Neural cell (in vitro differentiated cells): ENCODE results near the gene AP2A2. TPM values are rescaled to one million over a fixed set of nuclear protein-coding genes. Genes with fewer than 3 reads are reported as not detected.

Experiments
- H2AFZ ChIP-seq: fragments of 200-600, 300-800 bp; sonication (generic), shearing (Covaris generic); 2 replicates; pipeline ENCODE4 v1.6.0; 2014; ENCODE audit warnings: low read depth, mild to moderate bottlenecking, antibody characterized with exemption, low read length, moderate library complexity
- H3F3A ChIP-seq: fragments of 200-600 bp; shearing (Covaris generic); 2 replicates; pipeline ENCODE4 v1.6.1; 2016; ENCODE audit warnings: mild to moderate bottlenecking, moderate library complexity, mixed read lengths, antibody characterized with exemption, low read length; ENCODE audit not compliant: insufficient read depth, poor library complexity, severe bottlenecking
- H3K27ac ChIP-seq: fragments of 200-600, 300-800 bp; sonication (generic), shearing (Covaris generic); 2 replicates; pipeline ENCODE4 v1.5.1; 2014; ENCODE audit warnings: mild to moderate bottlenecking, low read length, moderate library complexity
- H3K27me3 ChIP-seq: fragments of 300-800, 200-600 bp; sonication (generic), shearing (Covaris generic); 2 replicates; pipeline ENCODE4 v1.6.0; 2014; ENCODE audit warnings: mild to moderate bottlenecking, low read depth, low read length, moderate library complexity; ENCODE audit not compliant: insufficient read depth
- H3K36me3 ChIP-seq: fragments of 300-800, 200-600 bp; sonication (generic), shearing (Covaris generic); 2 replicates; pipeline ENCODE4 v1.5.1; 2014; ENCODE audit warnings: mild to moderate bottlenecking, antibody characterized with exemption, low read length, moderate library complexity; ENCODE audit not compliant: insufficient read depth
- H3K4me2 ChIP-seq: fragments of 300-800, 200-600 bp; sonication (generic), shearing (Covaris generic); 2 replicates; pipeline ENCODE4 v1.6.0; 2014; ENCODE audit warnings: mild to moderate bottlenecking, low read length
- H3K4me3 ChIP-seq: fragments of 300-800, 200-600 bp; sonication (generic), shearing (Covaris generic); 2 replicates; pipeline ENCODE4 v1.5.1; 2014; ENCODE audit warnings: mild to moderate bottlenecking, low read length, moderate library complexity
- H3K79me2 ChIP-seq: fragments of 200-600 bp; shearing (Covaris generic); replicated peaks from 2 replicates; pipeline ENCODE4 v1.6.0; 2014; ENCODE audit warnings: mild to moderate bottlenecking, low read length, moderate library complexity; ENCODE audit not compliant: insufficient read depth
- H3K9ac ChIP-seq: fragments of 300-800, 200-600 bp; sonication (generic), shearing (Covaris generic); 2 replicates; pipeline ENCODE4 v1.6.1; 2016; ENCODE audit warnings: mild to moderate bottlenecking, low read length, mixed read lengths
- H3K9me2 ChIP-seq: fragments of 200-600 bp; shearing (Covaris generic); 2 replicates; pipeline ENCODE4 v1.6.1; 2016; ENCODE audit warnings: mild to moderate bottlenecking, low read length, mixed read lengths; ENCODE audit not compliant: insufficient read depth
- H3K9me3 ChIP-seq: fragments of 200-600, 300-800 bp; sonication (generic), shearing (Covaris generic); 2 replicates; pipeline ENCODE4 v1.6.1; 2016; ENCODE audit warnings: mild to moderate bottlenecking, mixed run types, low read length, moderate library complexity, mixed read lengths
- H4K20me1 ChIP-seq: fragments of 200-600 bp; shearing (Covaris generic); 2 replicates; pipeline ENCODE4 v1.6.1; 2016; ENCODE audit warnings: mild to moderate bottlenecking, mixed run types; ENCODE audit not compliant: insufficient read depth
- EP300 ChIP-seq: fragments of 450-650 bp; conservative IDR thresholded peaks from 2 replicates; pipeline ENCODE4 v1.6.1; 2014; ENCODE audit warnings: antibody characterized with exemption, mild to moderate bottlenecking, moderate library complexity; ENCODE audit not compliant: poor library complexity, severe bottlenecking
- EZH2 ChIP-seq: fragments of 200-600, 300-800 bp; shearing (Covaris generic), sonication (generic); IDR thresholded peaks from 2 replicates; pipeline ENCODE4 v1.6.1; 2014; ENCODE audit warnings: antibody characterized with exemption, low read length, borderline replicate concordance, mild to moderate bottlenecking; ENCODE audit not compliant: insufficient read depth, poor library complexity, severe bottlenecking
- MXI1 ChIP-seq: fragments of 450-650 bp; conservative IDR thresholded peaks from 2 replicates; pipeline ENCODE4 v1.6.1; 2014; ENCODE audit warnings: antibody characterized with exemption, mild to moderate bottlenecking; ENCODE audit not compliant: poor library complexity, severe bottlenecking
- POLR2AphosphoS5 ChIP-seq: IDR thresholded peaks from 2 replicates; pipeline ENCODE4 v1.6.1; 2012
- RAD21 ChIP-seq: fragments of 450-650 bp; conservative IDR thresholded peaks from 2 replicates; pipeline ENCODE4 v1.6.1; 2014; ENCODE audit warnings: antibody characterized with exemption, mild to moderate bottlenecking, moderate library complexity
- REST ChIP-seq: IDR thresholded peaks from 2 replicates; pipeline ENCODE4 v1.6.1; 2012; ENCODE audit warnings: borderline replicate concordance
- SMC3 ChIP-seq: fragments of 450-650 bp; conservative IDR thresholded peaks from 2 replicates; pipeline ENCODE4 v1.6.1; 2014; ENCODE audit warnings: antibody characterized with exemption, mild to moderate bottlenecking, moderate library complexity; ENCODE audit not compliant: poor library complexity
- TAF1 ChIP-seq: IDR thresholded peaks from 2 replicates; pipeline ENCODE4 v1.6.1; 2012; ENCODE audit warnings: low read depth
- polyA plus RNA-seq: library from polyadenylated mRNA; depleted of rRNA; stranded (reverse); fragments of >200 nt; gene quantifications from 2 replicates; pipeline ENCODE4 v1.2.3, GENCODE V29; 2014
- TF ChIP-seq, protein P1 (sequence below): fragments of 450-650 bp; IDR thresholded peaks from 2 replicates; pipeline ENCODE4 v1.5.1; 2014; ENCODE audit warnings: antibody characterized with exemption, mild to moderate bottlenecking, moderate library complexity; ENCODE audit not compliant: poor library complexity, severe bottlenecking

AP2A2 gene
- polyA plus RNA-seq, 1 donor from 2014 or later: 46.5 TPM

DNA sequence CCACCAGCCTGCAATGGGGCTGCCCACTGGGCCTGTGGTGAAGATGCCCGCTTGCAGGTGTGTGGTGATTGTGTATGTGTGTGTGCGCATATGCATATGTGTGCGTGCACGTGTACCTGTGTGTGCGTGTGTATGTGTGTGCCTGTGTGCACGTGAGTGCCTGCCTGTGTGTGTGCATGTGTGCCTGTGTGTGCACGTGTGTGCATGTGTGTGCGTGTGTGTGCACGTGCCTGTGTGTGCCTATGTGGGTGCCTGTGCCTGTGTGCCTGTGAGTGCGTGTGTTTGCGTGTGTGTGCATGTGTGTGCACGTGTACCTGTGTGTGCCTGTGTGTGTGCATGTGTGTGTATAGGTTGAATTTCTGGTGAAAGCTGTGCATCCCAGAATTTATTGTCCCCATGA is 113.3 kb downstream of the AP2A2 start (continued):
- no peak for TF ChIP-seq EZH2
- TF ChIP-seq RAD21: no peak

DNA sequence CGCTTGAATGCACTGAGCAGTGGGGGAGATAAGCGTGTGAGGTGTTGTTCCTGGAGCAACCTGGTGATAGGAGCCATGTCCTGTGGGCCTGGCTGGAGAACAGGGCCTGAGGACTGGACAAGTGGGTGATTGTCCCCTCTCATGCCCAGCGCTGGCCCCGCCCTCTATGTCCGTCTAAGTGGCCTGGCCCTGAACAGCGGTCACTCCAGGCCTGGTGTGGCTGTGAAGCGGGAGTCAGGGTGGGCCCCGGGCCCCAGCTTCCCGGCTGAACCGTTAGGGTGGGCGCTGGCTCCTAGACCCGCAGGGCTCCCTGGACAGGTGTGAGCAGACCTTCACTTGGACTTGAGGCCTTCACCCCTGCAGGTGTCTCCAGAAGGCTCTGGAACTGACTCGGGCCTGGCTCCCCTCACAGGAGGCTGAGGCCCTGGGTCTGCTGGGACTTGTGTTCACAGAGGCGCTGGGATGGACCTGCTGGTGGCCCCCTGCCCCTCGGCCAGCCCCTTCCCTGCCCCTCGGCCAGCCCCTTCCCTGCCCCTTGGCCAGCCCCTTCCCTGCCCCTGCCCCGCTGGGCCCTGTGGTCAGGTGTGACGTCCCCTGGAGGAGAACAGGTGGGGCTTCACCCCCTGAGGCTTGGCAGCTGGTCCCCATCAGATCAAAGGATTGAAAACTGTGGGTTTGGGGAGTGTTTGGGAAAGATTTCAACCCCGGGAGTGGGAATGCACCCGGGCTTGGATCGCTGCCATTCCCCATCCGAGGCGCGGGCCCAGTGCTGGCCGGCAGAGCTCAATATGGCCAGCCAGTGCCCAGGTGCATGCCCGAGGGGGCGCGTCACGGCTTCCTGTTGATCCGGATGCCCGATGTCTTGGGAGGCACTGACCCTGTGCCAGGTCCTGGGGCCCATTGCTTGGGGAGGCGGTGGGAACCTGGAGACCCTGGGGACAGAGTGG is 114.1 kb downstream of the AP2A2 start:
- Histone ChIP-seq H3K9me3 (no peaks in the 10 kb centered on the region), H3K79me2 (no peaks in the 10 kb centered on the region), H3K36me3 (no peaks in the 10 kb centered on the region), H3F3A (no peaks in the 10 kb centered on the region), H4K20me1 (no peaks in the 10 kb centered on the region), H3K9ac (no peak overlapping the region), H3K4me2 (no peak overlapping the region), H3K27me3 (no peaks in the 10 kb centered on the region), H2AFZ (no peak overlapping the region), H3K27ac (no peak overlapping the region), H3K4me3 (no peak overlapping the region), H3K9me2 (no peaks in the 10 kb centered on the region)
- no peak for TF ChIP-seq RAD21
- no peak for TF ChIP-seq EZH2
- no peak for TF ChIP-seq POLR2AphosphoS5
- TF ChIP-seq EP300: no peak
- no peak for TF ChIP-seq TAF1
- no peak for TF ChIP-seq REST
- TF ChIP-seq MXI1: no peak
- no peak for TF ChIP-seq SMC3
- TF ChIP-seq, protein P1, sequence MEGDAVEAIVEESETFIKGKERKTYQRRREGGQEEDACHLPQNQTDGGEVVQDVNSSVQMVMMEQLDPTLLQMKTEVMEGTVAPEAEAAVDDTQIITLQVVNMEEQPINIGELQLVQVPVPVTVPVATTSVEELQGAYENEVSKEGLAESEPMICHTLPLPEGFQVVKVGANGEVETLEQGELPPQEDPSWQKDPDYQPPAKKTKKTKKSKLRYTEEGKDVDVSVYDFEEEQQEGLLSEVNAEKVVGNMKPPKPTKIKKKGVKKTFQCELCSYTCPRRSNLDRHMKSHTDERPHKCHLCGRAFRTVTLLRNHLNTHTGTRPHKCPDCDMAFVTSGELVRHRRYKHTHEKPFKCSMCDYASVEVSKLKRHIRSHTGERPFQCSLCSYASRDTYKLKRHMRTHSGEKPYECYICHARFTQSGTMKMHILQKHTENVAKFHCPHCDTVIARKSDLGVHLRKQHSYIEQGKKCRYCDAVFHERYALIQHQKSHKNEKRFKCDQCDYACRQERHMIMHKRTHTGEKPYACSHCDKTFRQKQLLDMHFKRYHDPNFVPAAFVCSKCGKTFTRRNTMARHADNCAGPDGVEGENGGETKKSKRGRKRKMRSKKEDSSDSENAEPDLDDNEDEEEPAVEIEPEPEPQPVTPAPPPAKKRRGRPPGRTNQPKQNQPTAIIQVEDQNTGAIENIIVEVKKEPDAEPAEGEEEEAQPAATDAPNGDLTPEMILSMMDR: no peak
